Activated naive CD4-positive, alpha-beta T cell treated with Interleukin-2 at 50 U/mL for 16 hours (primary cell): ENCODE data around the gene LIM2.
"Not testable (repeated sequence)": the region's sequence is repeated elsewhere in the genome, so short reads cannot be mapped to it uniquely, and the experiment has no call there.

Source experiments
- DNase-seq: peaks from one replicate; pipeline ENCODE4 v3.0.0-alpha.2; 2020

LIM2 gene

GRCh38 chr19:51387924-51388389 is at the start of gene LIM2:
LIM2 (minus strand) TSS chr19:51387974; CDS start chr19:51387443, 531 bp downstream.
- no peak for DNase-seq

GRCh38 chr19:51434456-51434855 is 46.7 kb upstream of the LIM2 start:
- no peak for DNase-seq

DNA sequence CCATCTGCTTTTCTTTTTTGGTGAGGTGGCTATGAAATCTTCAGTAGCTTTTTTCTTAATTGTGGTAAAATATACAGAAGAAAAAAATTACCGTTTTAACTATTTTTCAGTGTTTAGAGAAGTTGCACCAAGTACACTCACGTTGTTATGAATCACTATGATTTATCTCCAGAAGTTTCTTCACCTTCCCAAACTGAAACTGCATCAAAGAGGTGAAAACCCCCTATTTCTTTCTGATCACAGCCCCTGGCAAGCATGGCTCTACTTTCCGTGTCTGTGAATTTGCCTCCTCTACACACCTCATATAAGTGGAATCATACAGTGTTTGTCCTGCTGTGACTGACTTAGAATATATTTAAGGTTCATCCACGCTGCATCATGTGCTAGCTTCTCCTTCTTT is 45.3 kb upstream of the LIM2 start:
- no peak for DNase-seq

- DNase-seq, result no peak
Measured at GRCh38 chr19:51431124-51431523, 43.4 kb upstream of the LIM2 start.

- DNase-seq, result no peak
Measured at GRCh38 chr19:51430221-51430620, 42.4 kb upstream of the LIM2 start.

GRCh38 chr19:51427201-51427600 is 39.4 kb upstream of the LIM2 start:
- DNase-seq, result no peak

GRCh38 chr19:51422053-51422448 is 34.3 kb upstream of the LIM2 start:
- DNase-seq, result peak; percentile 86

DNA sequence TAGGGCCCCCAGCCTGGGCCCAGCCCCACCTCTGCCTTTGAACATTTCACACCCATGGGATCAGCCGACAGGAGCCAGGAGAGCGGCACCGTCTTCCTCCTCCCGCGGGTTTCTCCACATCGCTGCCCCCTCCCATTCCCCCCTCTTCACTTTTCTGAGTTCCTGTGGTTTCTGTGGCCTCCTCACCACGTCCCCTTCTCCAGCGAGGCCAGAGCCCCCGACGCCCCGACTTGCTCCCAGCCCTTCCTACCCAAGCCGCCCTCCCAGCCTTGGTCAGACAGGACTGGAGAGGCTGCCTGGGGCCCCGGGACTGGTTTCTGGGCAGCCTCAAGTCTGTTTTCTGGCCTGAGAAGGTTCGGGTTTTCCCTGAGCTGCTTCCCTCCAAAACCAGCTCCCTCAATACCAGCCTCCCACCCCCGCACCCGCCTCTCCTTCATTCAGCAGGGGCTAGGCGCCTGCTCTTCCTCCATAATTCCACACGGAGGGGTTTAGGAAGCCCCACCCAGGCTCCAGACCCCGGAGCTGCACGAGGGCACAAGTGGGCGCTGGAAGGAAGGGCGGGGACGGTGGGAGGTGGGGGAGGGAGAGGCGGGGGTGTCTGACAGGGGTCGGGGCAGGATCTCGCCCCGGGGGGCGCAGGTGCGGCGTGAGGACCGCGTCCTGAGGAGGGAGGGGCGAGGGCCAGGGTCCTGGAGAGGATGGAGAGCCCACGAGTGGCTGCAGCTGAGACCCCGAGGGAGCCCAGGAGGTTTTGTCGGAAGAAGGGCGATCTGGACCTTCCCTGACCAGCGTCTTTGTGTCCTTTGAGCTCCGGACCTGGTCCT is 33.7 kb upstream of the LIM2 start:
- DNase-seq, result no peak

GRCh38 chr19:51420511-51420910 is 32.7 kb upstream of the LIM2 start:
- DNase-seq, result not testable (repeated sequence)

- no peak for DNase-seq
Measured at GRCh38 chr19:51418707-51419106, 30.9 kb upstream of the LIM2 start.

GRCh38 chr19:51417810-51418157 is 30.0 kb upstream of the LIM2 start:
- DNase-seq, result no peak

DNA sequence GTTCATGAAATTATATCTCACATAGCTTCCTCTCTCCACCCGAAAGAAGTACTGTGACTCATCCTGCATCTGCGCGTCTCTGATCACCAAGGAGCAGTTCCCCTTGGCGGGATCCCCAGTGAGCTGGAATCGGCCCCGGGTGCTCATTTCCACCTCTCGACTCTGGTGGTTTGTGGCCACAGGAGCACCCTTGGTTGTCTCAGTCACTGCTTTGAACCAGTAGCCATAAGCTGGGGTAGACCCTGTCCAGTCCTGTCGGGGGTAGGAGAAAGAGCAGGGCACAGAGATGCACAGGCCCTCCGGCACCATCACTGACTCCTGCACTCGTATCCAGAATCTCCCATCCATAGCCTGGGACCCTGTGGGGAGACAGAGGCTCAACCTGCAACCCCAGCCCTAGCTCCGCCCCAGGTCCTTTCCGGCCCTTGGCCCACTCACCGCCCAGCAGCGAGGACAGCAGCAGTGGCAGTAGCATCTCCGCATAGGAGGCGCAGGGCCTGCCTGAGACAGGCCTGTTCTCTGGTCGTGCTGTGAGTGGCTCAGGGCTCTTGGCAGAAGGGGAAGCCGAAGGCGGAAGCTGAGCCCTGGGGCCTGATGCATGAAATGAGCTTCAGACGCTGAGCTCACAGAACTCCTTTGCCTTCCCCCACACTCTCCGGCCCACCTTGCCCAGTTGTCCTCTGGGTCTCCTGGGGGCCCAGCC is 29.5 kb upstream of the LIM2 start, which contains the start of gene SIGLEC10:
Gene SIGLEC10 (minus strand): TSS at position 536 of the 703 bp plus-strand sequence. CDS start 61 bp downstream, at position 475.
- no peak for DNase-seq

DNA sequence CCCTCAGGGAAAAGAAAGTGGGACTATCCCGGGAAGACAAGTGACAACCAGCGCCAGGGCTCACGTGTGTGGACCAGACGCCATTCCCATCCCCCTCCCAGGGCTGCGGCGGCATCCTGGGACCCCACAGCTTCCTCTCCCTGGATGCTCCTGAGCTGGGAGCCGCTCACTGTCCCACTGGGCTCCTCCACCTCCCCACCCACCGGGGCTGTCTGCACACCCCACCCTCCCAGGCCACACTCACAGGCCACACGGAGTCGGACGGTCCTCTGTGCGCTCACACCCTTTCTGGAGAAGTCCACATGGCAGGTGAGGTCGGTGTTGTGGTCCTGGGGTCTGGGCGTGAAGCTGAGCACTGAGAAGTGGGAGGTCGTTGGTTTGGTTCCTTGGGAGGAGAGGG is 28.6 kb upstream of the LIM2 start:
- not testable (repeated sequence) for DNase-seq

DNA sequence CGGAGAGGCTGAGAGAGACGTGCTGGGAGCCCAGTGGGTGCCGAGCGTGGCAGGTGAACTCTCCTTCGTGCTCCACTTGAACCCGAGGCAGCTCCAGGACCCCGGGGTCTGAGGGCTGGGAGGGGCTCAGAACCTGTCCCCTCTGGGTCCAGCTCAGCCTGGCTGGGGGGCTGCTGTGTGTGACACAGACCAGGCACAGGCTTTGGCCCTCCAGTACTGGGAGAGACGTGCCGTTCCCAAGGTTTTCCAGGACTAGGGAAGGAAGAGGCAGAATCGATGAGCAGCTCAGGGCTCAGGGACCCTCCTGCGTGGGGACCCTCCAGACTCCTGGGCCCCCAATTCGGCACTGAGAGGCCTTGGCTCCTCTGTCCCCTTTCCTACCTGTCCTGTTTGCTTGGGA is 27.4 kb upstream of the LIM2 start:
- DNase-seq, result no peak

GRCh38 chr19:51410950-51411748 is 23.4 kb upstream of the LIM2 start:
- no peak for DNase-seq

- peak; percentile 32 for DNase-seq
Measured at GRCh38 chr19:51407511-51408131, 19.8 kb upstream of the LIM2 start.

DNA sequence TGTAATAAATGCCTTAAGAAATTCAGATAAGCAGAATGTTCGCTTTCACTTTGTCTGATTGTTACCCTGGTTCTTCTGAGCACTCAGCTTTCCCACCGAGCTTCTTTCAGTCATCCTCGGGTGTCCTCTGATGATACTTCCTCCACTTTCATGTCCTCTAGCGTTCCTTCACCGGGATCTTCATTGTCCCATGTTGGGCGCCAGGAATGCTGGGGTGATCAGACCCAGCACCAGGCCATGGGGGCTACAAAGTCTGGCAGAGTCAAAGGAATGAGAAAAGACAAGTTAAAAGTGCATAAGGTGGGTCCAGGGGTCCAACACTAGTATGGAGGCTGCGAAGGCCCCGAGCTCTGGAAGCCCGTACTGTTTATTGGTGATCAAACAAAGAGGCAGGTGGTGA is 14.3 kb upstream of the LIM2 start:
- no peak for DNase-seq

- DNase-seq, result not testable (repeated sequence)
Measured at GRCh38 chr19:51399936-51400335, 12.2 kb upstream of the LIM2 start.

GRCh38 chr19:51399231-51399630 is 11.5 kb upstream of the LIM2 start:
- no peak for DNase-seq

DNA sequence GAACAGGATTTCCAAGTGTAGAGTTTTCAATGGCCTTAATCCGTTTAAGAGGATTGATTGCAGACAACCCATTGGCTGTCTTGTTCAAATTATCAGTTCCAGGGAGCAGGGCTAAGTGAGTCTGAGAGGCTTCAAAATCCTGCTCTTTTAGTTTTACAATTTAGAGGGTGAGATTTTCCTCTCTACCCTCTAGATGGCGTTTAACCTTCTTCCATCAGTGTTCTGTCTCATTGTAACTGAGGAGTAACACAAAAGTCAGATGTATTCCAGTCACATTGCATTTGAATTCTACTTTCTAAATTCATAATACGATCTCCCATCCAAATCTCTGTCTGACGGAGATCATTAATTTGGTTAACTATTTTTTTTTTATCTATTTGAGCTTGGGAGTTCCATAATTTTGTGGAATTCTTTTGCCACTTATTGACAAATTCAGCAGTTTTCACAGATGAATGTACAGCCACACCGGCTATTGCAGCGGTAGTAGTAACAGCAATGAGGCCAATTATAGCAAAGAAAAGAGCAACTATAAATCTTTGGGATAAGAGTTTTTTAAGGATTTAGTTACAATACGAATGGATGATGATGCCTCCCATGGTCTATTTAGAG is 10.4 kb upstream of the LIM2 start:
- DNase-seq, result no peak

GRCh38 chr19:51397453-51397852 is 9.7 kb upstream of the LIM2 start:
- not testable (repeated sequence) for DNase-seq

GRCh38 chr19:51396175-51396574 is 8.4 kb upstream of the LIM2 start:
- no peak for DNase-seq
